Limb (tissue), 2 donors: ENCODE results near the gene MMP25.

Experiments used
- DNase-seq, 2 donors: peaks; one replicate each; pipeline ENCODE4 v3.0.0-alpha.2; 2016; ENCODE audit errors: extremely low spot score in 2 of 2

Gene MMP25

DNA sequence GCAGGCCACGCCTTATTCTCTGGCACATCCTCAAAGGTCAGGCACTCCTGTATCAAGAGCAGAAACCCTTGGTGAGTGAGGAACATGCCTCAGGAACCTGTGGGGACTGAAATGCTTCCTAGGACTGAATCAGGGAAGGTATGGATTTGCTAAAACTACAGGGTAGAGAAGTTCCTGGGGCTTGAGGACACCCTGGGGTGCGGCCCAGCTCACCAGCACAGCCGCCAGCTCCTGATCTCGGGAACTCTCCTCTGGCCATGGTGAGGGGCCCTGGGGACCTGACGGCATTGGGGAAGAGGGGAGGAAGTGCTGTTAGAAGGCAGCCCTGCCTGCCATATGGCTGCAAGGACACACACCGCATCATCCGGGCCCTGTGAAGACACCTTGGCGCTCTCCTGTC, 45.2 kb downstream of the MMP25 start:
- no peak for DNase-seq

DNA sequence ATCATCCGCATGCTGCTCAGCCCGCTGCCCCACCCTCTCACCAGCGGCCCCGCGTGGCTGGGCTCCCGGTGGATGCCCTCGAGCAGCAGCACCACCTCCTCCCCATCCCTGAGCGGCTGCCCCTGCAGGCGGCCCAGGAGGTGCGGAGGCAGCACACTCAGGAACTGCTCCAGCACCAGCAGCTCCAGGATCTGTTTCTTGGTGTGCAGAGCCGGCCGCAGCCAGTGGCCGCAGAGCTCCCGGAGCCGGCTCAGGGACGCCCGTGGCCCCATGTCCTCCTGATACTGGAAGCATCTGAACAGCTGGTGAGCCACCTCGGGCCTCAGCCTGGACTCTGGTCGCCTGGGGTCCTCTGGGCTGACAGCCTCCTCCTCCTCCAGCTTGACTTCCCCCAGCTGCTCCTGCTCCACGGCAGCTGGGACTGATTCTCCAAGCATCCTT, 46.2 kb downstream of the MMP25 start:
- DNase-seq, result no peak

DNA sequence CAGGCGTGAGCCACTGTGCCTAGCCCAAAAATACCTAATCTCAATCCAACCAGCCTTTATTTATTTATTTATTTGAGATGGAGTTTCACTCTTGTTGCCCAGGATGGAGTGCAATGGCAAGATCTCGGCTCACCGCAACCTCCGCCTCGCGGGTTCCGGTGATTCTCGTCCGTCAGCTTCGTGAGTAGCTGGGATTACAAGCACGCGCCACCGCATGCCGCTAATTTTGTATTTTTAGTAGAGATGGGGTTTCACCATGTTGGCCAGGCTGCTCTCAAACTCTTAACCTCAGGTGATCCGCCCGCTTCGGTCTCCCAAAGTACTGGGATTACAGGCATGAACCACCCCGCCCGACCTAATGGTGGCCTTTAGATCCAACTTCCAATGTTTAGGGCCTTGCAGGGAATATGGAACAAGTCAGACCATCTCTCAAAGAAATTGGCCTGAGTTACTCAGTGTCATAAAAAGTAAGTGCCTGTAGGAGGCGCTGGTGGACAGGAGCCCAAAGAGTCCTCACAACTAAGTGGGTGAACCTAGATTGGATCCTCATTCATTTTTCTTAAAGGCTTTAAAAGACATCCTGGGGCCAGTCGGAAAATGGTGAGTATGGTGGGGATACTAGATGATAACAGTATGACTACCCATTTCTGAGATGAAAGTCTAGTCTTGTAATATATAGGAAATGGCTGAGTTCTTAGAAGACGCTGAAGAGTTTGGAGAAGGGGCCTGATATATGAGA, 48.1 kb downstream of the MMP25 start:
- DNase-seq, result no peak

DNA sequence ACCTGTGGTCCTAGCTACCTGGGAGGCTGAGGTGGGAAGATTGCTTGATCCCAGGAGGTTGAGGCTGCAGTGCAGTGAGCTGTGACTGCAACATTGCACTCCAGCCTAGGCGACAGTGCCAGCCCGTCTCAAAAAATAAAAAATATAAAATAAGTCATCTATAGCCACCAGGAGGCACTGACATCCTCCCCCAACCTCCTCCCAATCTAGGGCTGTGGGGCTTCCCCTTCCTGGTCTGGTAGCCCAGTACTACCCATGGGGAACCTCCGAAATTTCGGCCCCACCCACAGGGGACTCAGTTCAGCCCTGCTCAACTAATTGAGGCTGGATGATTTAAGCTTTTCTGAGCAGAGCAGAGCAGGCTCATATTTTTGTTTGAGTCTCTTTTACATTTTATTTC, 49.5 kb downstream of the MMP25 start:
- DNase-seq, result no peak

DNA sequence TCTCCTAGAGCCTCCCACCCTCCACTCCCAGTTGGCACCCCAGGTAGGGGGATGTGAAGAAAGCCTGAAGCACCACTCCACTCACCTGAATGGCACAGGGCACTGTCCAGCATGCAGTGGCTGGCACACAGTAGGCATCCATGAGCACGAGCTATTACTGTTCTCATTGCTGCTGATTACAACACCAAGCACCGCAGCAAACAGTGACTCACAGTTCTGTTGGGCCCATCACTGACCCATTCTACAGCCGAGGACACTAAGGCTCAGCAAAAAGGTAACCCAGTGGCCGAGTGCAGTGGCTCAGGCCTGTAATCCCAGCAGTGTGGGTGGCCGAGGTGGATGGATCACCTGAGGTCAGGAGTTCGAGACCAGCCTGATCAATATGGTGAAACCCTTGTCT, 50.0 kb downstream of the MMP25 start:
- no peak for DNase-seq

DNA sequence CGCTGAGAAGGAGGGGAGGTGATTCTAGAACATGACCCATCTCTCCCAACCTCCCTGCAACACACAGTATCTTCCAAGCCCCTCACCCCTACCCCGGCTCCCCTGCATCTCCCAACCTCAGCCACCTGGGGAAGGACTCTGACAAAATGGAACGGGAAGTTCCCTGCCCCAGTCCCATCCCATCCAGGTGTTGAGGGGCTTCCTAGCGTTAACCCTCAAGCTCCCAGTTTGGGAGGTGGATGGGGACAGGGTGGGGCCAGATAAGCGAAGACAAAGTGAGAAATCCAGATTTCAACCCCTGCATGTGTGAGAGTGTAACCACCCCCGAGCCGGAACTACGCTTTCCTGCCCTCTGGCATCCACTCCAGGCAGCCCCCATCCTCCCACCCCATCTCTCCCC, 50.9 kb downstream of the MMP25 start:
- no peak for DNase-seq

DNA sequence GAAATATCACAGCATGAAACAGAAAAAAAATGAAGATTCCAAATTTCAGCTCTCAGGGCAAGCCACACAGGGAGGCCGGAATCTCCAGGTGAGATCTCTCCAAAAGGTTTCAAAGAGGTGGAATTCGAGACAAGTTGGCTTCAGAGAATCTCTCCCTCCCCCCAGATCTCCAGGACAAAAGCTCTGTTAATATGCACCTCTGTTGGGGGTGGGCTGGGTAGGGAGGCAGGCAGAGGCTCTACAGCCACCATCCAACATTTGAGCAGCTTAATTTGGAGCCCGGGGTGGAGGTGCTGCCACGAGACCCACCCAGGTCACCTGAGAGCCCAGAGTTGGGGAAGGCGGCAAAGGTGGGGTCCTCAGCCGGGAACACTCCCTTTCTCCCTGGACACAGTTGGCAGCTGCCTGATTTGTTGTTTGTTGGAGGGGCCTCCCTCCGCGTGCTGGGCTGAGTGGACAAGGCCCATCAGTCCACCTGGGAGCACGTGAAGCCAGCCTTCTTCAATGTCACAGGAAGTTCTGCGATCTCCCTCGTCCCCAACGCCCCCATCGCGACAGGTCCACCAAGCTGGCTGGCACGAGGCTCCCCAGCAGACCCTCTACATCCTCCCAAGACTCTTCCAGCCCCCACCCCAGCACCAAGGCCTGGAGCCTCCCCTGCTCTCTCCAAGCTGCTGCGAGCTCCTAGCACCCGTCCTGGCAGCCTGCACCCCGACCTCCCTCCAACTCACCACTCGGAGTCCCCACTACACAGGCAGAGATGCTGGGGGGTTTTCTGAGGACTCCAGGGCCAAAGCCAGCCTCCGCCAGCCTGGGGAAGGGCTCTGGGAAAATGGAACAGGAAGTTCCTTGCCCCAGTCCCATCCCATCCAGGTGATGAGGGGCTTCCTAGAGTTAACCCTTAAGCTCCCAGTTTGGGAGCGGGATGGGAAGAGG, 52.4 kb downstream of the MMP25 start, which contains the start of gene ZSCAN10:
ZSCAN10 (minus strand) TSS at position 836 of the 936 bp plus-strand sequence. CDS start 6,357 bp downstream, outside the sequence.
- no peak for DNase-seq

DNA sequence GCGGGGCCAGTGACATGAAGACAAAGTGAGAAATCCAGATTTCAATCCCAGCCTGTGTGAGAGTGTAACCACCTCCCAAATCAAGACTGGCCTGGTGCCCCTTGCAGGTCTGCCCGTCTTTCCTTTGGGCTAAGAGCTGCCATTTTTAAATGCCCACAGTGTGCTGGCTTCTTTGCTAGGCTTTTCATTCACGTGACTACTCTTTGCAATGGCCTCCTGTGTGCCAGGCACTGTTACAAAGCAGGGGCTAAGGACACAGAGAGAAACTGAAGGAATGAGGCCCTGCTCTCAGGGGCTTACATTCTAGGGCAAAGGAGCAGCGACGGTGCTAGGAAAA, 53.0 kb downstream of the MMP25 start:
- no peak for DNase-seq

DNA sequence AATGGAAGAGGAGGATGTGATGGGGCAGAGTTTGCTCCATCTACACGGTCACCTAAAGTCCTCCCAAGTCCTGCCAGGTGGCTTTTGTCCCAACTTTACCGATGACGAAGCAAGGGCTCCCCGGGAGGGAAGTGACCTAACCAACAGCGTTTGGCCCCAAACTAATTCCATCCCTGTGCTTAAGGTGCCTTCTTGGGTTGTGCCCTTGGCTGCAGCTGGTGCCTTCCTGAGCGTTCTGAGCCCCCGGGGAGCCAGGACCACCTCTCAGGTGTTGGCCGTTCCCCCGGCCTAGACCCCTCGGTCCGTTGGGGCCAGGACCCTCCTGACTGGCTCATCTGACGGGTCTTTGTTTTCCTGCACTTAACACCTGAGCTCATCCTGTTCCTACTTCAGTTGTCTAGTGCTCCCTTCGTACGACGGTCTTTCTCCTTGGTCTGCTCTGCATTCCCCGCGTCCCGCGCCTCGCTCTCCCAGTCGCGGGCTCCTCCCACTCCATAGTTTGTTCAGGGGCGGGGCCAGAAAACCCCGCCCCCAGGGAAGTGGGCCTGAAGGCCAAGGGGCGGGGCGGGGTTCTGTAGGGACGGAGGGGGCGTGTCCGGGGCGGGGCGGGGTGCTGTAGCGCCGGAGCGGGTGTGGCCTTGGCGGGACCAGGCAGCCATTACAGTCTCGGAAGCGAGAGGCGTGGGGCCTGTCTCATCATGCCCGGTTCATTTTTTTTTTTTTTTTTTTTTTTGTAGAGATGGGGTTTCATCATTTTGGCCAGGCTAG, 53.6 kb downstream of the MMP25 start:
- peak; percentile 78 to 87 for DNase-seq

DNA sequence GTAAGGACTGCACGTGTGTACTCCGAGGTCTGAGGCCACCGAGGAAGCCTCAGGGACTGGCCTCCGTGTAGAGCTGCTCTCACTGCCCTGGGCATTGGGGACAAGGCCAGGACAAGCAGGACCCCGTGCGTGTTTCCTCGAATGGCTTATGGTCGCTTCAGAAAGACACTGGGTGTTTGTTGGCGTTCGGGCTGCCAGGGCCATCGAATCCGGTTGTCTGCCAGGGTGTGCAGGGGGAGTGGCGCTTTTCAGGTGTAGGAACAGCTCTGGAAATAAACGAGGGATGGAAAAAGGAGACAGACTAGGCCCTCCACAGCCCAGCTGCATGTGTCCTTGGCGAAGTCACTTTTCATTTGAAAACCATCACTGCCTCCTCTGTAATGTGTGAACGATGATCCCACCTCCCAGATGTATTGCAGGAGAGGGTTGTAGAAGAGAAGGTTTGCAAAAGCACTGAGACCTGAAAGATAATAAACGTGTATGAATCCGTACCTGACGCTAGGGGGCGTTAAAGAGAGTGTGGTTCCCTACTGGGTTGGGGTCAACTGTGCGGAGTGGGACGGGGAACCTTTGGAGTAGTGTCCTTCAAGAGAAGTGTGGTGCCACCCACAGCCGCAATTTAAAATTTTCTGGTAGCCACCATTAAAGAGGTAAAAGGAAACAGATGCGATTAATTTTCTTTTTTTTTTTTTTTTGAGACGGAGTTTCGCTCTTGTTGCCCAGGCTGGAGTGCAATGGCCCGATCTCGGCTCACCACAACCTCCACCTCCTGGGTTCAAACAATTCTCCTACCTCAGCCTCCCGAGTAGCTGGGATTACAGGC, 54.9 kb downstream of the MMP25 start:
- DNase-seq, result no peak

DNA sequence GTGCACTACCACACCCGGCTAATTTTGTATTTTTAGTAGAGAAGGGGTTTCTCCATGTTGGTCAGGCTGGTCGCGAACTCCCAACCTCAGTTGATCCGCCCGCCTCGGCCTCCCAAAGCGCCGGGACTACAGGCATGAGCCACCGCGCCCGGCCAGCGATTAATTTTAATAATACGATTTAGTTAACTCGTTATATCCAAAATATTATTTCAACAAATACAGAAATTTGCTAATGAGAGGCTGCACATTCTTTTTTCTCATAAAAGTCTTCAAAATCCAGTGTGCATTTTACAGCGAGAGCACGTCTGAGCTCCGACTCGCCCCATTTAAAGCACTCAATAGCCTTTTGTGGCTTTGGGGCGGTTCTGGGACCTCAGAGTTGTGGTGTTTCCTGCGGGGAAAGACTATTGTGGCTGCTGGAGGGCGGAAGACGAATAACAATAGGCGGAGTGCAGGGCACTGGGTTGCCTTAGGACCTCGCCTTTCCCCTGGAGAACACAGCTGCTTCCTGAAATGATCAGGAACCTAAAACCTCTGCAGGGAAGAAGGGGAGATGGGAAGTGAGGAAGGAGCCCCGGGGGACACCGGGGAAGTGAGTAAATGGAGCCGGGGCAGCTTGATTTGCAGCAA, 55.6 kb downstream of the MMP25 start:
- DNase-seq, result no peak

DNA sequence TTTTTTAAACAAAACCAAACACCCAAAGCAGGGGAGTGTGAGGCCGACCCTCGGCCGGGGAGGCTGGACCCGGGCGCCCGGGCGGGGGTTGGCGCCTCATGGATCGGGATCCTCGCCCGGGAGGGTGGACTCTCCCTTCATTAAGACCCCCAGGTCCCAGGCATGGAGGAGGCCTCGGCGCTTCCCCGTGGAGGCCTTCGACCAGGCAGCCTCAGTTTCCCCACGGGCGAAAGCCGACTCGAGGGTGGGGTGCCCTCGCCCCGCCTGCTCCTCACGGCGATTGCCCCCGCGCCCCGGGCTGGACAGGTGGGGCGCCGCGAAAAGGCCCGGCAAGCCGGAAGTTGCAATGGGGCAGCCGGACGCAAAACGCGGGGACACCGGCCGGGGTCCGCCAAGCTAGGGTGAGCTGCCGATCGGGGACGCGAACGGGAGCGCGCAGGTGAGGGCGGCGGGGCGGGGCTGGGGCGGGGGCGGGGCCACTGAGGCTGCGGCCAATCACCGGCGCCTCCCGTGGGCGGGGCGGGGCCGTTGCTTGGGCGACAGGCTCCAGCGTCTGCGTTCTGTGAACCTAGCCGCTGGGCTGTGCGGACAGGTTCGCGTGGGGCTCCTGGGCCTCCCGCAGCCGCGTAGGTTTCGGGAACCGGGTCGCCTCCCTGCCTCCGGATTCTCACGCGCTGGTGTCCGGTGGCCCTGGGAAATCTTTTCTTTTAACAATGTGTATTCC, 60.0 kb downstream of the MMP25 start:
- DNase-seq, result peak; percentile 86 to 98
